NCI-H2081 (cell line): ENCODE data around the gene ZMIZ1.

Experiments used
- DNase-seq, 2 experiments: peaks; one replicate each; lab custom pipeline; 2025; lab: John Stamatoyannopoulos, UW

ZMIZ1 gene

DNA sequence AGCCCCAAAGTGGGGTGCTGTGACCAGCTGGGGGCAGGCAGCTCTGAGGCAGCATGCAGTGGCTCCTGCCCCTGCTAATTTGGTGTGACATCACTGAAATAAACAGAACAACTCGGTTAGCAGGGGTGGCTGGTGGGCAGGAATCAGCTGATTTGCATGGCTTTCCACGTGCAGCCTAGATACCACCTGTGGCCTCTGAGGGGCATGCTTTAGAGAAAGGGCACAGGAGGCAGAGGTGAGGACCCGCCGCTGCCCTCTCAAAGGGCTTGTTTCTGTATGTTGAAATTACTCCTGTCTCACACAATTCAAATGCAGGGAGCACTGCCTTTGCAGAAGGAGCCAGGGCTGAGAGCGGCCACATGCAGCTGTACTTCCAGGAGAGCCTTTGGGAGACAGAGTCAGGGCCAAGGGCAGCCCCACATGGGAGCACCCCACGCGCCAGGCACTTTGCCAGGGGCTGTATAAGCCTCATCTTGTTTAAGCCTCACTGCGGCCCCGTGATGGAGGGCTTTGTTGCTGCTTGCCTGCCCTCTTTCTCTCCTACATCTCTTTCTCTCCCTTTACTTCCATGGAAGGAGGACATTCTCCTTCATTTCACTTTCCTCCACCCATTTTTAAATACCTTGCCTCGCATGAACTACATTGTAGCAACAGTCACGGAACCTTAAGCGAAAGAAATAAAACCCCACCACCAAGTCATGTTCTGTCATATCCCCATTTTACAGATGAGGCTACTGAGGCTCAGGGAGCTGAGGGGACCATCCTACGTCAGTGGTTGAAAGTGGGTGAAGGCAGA, 137.7 kb downstream of the ZMIZ1 start:
- DNase-seq, result no peak

DNA sequence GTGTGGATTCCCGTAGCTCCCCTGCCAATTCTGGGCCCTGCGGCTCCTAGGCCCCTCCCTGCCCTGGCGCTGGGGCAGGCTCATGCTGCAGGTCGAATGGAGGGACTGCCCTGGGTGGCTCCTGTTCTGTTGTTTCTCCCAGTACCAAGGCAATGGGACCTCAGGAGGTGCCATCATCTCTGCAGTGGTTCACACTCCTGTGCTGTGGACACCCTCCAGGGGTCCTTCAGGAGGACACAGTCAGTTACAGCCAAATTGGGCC, 138.3 kb downstream of the ZMIZ1 start:
- DNase-seq, result no peak

DNA sequence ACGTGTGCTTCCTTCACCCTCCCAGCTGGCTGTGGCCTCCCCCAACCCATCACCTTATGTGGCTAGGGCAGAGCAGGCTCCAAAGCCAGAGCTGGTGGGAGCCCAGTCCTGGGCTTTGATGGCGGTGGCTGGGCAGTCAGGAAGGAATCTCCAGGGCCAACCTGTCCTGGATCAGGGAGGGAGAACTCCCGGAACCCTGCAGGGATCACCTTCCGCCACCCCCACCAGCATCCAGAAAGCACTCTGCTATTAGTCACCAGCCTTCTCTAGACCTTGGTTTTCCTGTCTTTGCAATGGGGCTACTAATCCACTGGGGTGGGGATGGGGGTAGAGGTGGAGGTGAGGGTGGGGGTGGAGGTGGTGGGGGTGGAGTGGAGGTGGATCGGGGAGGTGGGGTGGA, 139.0 kb downstream of the ZMIZ1 start:
- DNase-seq, result no peak

DNA sequence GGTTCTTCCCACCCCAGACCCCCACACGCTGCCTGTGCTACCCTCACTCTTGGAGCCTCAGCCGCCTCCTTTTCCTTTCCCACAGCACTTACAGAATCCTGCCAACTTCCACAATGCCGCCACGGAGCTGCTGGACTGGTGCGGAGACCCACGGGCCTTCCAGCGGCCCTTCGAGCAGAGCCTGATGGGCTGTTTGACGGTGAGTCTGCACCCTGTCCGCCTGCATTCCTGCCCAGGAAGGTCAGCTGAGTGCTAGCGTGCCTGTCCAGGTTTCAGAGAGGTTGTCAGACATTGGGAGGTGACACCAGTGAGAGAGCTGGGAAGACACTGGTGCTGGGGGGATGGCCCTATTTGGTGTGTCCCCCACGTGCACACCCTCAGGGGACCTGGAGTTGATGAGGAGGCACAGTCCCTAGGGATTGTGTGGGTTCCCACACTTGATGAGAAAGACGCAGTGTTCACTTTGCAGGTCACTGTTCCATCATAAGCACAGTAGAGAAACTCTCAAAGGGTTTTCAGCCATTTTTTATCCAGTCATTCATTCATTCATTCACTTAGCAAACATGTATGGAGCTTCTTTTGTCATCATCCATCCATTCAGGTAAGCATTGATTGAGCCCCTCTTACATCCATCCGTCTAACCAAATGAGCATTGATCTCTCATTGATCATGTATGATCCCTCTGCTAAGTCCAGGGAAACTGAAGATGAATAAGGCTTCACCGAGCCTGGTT, 139.7 kb downstream of the ZMIZ1 start:
- DNase-seq, result no peak

DNA sequence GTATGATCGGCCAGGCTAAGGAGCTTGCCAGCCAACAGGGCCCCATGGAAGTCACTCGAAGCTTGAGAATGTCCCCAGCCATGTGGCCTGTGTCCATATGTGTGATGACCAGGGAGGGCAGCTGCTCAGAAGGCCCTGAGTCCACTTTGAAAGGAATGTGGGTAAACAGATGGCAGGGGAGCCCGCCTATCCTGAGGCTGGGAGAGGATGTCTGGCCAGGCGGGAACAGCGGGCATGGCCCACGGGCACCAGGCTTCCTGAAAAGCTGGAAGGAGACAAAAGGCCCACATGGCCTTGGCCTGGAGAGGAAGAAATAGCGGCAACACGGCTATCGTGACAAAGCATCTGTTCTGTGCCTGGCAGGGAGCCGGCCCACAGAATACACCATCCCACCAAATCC, 140.6 kb downstream of the ZMIZ1 start:
- no peak for DNase-seq

DNA sequence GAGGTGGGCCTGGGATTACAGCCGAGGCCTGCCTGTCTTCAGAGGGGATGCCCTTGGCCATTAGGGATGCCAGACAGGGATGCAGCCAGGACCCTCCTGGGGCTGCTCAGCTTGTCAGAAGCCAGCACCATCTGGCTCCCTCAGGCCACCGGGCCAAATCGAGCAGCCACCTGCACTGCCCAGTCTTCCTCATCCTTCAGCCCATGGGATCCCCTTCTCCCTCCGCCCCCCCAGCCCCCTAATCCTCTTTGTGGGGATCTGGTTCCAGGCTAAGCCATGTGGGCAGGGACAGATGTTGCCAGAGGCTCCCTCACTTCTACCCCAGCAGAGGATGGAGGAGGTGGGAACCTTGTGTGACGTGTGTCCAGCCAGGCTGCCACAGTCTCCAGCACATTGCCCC, 141.1 kb downstream of the ZMIZ1 start:
- no peak for DNase-seq

DNA sequence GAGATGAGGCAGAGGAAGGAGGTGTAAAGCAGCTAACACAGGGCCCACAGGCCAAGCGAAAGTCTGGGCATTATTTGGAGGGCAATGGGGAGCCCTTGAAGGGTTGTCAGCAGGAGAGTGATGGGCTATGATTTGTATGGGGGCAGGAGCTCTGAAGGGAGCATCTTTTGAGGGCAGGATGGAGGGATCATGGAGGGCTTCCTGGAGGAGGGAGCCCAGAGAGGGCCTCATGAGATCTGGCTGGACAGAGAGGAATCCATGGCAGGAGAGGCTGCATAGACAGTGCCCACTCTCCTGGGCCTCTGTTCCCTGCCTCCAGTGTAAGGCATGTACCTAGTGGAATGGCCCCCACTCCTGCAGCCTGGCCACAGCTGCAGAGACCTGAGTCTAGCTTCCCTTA, 141.9 kb downstream of the ZMIZ1 start:
- no peak for DNase-seq

DNA sequence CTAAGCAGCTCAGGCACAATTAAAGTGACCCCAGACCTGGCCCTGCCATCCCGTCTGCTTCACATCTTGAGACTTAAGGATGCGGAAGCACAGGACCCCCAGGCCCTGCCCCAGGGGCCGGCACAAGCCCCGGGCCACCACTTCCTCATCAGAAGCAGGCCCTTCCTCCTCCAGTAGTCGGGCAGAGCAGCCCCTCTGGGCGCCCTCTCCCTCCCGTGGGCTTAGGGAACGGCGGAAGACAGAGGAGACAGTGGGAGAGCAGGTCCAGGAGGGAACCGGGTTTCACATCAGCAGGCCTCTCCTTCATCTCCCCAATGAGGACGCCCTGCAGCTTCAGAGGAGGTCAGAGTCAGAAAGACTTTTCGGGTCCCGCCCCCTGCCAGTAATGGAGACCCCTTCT, 142.8 kb downstream of the ZMIZ1 start:
- no peak for DNase-seq

DNA sequence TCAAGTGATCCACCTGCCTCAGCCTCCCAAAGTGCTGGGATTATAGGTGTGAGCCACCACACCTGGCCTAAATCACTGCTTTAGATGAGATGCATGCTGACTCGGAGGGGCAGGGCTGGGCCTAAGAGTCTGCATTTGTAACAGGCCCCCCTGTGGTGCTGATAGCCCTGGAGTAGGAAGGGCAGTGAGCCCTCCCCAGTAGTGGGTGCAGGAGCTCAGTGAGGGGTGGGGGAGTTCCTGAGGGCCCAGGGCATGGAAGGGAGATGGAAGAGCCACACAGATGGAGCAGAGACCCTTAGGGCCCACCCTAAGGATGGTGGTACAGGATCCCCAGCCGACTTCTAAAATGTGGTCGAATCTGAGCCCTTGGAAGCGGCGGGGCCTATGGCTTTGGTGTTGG, 146.8 kb downstream of the ZMIZ1 start:
- DNase-seq, result no peak

DNA sequence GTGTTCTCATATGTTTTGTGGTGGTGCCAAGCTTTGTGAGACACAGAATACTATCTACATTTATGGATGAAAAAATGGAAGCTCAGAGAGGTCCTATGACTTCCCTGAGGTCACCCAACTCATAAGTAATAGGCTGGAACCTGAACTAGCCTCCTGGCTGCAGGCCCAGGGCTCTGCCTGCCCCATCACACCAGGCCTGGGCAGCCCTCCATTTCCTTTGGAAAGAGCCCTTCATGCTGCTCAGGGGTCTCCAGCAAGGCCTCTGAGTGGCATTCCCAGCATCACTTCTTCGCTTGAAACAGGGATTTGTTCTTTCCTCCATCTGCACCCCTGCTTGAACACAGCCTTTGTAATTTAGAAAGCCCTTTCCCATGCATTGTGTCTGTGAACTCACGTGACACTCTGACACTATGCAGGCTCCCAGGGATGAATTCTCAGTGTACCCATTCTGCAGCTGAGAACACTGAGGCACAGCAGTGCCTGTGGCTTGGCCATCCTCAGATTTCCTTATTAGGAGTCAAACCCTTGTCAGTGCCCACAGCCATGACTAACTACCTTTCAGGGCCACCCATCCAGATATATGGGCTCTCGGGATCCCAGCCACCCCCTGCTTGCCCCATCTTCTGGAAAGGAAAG, 150.7 kb downstream of the ZMIZ1 start:
- DNase-seq, result no peak

DNA sequence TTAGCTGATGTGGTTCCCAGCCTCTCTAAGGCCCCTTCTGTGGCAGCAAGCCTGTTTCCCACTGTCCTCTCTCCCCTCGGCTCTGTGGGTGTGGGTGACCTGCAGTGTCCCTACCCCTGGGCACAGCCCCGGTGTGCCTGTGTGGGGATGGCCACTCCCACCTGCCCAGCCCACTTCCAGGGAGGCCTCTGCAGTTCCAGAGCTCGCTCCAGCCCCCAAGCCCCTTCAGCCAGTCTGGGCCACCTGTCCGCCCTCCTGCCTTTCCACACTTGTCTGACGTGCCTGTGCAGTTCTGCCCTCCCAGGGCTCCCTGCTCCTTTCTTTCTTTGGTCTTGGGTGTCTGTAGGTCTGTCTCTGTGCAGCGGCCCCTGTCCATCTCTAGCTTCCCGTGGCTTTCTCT, 151.5 kb downstream of the ZMIZ1 start:
- no peak for DNase-seq

DNA sequence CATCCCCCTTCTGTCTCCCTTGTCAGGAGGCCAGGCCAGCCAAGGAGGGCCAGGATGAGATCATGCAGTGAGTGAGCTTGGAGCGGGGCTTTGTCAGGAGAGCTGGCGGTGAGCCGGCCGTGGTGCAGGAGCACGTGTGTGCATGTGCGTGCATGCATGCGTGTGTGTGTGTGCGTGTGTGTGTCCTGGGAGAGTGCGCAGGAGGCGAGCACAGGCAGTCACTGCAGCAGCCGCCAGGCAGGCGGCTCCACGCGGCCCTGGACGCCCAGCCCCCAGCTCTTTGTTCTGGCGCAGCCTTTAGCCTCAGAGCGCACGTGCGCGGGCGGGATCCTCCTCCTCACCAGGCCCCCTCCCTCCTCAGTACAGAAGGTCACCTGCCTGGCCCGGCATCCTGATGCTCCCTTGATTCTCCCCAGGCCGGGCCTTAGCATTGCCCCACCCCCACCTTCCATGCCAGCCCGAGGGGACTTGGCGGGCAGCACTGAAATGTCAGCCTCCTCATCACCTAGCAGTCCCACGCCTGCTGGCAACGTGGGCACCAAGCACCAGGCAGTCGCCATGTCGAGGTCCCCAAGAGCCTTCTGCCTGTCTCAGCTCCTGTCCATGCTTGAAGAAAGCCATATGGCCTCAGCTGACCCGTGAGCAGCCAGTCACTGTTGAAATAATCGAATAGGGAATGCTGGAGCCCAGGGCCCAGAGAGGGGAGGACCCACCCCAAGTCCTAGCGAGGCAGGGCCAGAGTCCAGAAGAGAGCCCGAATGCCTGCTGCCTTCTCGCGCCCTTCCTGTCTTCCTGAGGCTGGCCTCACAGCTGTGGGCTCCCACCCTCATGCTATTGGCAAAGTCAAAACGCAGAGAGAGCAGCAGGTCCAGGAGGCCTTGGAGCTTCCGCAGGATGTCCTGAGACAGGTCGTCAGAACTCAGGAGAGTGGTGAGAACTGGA, 152.6 kb downstream of the ZMIZ1 start:
- DNase-seq, result no peak

DNA sequence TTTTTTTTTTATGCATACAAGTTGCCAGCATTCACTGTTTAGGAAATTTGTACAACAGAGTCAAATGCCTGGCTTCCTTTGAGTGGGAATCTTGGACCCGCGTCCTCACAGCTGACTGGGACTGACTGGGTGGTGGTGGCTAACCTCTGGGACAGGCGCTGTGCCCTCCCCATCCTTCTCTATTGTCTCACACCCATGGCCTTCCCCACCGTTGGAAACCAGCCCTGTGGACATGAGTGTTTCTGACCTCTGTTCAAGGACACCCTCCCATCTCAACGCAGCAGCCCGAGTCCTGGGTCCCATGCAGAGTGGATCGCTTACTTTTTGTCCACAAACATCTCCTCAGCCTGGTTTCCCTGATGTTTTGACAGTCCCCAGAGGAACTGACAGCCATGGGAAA, 153.4 kb downstream of the ZMIZ1 start:
- DNase-seq, result no peak

DNA sequence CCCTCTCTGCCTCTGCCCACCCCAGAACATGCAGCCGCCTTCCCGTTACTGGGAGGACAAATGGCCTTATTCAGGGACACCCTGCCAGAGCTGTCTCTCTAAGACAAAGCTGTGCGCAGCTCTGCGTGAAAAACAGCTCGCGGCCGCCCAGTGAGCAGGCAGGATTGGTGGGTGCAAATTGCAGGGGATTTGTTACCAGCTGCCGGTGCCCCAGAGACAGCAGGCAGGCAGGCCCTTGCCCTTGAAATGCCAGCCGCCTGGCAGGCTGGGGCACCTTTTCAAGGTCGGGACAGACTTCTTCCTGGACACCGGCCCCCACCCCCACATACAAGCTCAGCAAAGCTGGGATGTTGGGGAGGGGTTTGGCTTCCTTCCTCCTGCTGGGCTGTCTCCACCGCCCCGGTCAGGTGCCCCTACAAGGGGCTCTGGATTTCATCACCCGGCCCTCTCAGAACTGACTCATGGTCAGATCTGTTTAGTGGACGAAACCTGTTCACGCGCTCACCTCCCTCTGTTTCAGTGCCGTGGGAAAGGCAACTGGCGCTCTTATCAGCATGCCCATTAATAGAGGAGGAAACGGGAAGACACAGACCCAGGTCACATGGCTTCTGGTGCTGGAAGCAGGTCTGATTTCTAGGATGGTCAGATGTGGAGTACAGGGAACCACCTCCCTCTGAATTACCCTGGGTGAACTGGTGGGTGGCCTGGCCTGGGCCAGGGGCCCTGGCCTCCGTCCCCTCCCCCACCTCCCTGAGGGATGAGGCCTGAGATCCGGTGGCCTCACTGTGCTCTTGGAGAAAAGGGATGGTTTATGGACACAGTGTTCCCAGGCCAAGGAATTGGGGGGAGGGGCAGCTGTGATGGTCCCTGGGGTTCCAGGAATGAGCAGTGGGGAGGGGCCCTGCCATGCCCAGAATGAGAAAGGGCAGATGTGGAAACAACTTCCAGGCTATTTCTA, 154.6 kb downstream of the ZMIZ1 start:
- no peak for DNase-seq

DNA sequence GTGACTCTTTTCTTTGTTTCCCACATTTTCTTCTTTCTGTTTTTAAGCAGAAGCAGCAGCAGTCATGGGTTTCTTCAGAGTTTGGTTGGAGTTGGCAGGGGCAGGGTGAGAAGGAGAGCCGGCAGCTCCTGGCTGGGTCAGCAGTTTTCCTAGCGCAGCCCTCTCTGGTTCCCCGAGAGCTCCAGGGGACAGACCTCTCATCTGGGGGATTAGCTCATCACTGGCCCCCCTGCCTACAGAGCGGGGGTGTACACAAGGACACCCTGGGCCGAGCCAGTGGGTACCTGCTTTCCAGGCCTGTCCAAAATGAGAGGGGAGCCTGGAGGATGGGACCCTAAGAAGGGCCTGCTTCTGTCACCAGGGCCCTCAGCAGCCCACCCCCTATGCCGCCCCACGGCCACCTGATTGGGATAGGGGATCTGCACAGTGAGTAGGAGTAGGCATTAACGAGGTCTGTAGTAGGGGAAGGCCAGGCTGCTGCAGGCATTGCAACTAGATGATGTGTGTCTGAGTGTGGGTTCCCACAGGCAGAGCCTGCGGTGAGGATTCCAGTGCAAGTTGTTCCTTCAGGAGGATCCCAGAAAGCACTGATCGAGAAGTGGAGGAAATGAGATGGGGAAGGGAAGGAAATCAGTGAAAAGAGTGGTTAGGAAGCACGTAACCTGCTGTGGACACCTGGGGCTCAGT, 155.6 kb downstream of the ZMIZ1 start:
- no peak for DNase-seq

DNA sequence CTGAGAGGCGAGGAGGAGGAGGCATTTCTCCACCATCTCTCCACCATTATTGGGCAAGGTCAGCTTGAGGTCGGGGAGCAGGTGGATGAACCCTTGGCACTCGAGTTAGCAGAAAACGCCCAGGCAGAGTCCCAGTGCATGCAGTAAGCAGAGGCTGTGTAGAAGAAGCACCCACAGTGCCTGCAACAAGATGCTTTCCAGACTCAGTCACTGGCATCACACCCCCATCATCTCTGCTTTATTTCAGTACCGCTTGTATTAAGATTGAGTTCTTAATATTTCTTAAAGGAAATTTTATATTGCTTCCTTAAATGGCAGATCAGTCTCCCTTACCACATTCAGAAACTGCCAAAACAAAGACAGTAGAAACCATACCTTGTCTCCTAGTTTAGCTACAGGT, 156.2 kb downstream of the ZMIZ1 start:
- no peak for DNase-seq

DNA sequence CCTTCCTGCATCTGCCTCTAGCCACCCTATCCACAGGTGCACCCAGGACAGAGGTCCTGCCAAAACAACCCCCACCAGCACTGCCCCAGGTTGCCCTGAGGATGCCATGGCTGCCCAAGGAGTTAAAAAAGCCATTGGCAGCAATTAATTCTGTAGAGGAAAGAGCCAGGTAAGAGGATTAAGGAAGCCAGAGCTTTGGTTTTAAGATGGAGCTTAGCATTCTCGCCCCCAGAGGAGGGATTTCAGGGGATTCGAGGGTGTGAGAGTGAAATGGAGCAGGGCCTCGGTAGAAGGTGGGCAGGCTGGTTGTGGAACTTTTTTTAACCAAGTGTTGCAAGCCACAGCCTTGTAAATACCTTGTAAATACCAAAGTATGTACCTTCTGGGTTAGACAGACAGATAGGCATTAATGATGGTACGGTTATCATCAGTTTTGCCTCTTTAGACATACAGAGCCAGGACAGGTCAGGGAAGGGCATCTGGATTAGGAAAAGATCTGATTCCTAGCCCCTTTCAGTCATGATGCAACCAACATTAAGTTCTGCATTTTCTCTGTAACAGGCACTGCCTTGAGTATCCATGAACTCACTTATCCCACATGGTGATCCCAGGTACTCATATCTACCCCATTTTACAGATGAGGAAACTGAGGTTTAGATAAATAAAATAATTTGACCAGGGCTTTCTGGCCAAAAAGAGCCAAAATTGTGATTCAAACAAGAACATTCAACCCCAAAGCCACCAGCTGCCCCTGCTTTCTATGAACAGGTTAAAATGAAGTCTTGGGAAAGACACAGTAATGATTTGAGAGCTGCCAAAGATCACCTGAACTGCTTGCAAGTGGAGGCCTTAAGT, 157.9 kb downstream of the ZMIZ1 start:
- DNase-seq, result no peak

DNA sequence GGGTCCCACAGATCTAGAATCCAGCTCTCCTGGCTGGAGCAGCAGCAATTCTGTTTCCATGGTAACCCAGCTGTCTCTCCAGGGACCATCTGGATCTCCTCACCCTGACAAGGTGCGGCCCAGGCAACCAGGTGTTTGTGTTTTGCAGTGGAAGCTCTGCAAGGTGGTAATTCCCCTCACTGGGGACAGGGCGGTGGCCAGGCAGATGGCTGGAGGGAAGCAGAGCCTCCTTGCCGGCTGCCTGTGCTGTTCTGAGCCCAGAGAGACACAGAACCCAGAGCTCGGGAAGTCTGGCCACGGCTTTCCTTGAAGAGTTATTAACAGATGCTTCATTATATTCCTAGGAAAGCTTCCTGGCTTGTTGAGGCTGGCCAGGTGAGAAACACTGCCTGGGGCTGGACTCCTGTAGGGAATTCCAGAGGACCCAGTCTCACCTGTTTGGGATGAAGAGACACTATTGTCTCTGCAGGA, 160.3 kb downstream of the ZMIZ1 start:
- peak; percentile 22 to 51 for DNase-seq

DNA sequence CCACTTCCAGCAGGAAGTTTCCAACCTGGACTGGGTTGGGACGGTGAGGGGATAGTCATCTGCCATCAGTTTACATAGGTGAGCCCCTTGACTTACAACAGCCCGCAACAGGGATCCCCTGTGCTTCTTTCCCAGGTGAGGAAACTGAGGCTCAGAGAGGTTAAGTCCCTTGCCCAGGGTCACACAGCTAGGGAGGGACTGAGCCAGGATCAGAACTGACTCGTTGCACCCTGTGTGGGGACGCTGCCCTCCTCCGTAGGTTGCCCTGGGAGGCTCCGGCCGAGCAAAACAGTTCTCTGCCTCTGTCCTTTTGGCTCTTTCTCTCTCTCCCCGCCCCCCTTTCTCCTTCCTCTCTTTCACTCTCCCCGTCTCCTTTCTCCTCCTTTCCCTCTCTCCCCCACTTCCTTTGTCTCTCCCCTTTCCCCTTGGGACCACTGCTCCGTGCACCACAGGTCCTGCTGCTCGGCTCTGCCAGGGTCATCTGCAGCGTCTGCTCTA, 161.1 kb downstream of the ZMIZ1 start:
- DNase-seq, result no peak
